ENCODE results near the gene PLCL1.

Gene PLCL1

DNA sequence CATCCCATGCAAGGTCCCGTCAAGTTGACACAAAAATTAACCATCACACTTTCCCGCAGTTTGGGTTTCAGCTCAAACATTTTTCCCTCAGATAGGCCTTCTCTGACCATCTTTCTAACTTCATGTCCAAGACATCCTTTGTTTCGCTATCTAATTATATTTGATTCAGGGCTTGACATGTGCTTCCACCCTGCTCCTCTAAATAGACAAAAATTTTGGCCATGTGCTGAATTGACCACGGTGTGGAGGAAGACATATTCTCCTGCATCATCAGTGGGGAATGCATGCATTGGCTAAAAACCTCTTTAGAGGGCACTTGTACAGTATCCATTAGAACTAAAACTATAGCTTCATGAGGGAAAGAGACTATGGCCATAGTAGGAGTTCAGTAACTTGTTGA is 81.2 kb downstream of the PLCL1 start:
- DNase-seq (ENCODE audit: low read depth in 2 of 2) = no peak

DNA sequence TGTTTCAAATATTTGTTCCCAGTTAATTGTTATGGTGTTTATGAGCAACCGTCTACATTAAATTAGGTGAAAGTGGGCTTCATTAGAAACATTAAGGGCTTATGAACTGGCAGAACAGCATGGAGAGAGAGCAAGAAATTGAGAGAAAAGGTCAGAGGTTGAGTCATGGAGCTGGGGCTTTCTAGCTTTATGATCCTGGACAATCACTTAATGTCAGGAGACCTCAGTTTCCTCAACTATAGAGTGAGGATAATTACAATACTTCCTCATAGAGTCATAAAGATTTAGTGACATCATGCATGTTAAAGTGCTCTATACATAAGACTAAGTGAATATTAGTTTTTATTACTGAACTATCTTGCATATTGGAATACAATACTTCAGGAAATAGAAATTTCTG is 83.9 kb downstream of the PLCL1 start:
- no peak for DNase-seq (ENCODE audit: low read depth in 2 of 2)

DNA sequence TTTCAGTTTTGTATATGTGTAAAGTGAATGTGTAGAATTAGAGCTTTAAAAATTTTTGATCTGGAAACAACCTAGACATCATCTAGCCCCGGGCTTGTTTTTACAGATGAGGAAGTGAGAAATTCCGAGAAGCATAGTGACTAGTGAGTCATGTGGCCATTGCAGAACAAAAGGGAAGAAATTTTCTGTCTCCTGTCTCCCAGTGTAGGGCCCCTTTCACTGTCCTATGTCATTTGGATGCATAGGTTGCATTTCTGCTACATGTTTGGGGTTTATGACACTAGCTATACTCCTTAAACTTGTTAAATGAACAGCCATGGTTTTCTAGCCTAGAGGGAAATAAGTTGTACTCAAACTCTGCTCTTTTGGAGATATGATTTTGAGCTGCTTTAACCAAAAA is 84.6 kb downstream of the PLCL1 start:
- DNase-seq (ENCODE audit: low read depth in 2 of 2) = no peak

DNA sequence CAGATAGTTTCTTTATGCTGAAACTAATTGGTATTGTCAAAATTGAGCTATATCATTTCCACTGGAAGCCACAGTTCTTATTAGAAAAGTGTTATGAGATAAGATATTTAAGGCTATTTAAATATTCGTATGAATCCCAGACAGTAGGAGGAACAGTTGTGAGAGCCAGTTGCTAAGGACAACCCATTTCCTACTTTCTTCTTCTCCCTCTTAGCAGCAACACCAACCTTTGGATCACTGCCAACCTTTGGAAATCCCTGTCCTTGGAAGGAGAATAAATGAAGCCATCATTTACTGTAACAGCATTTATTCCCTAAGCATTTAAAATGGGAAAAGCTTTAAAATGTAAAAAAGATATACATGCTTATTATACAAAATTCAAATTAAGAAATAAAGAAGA is 85.8 kb downstream of the PLCL1 start:
- DNase-seq (ENCODE audit: low read depth in 2 of 2) = no peak

DNA sequence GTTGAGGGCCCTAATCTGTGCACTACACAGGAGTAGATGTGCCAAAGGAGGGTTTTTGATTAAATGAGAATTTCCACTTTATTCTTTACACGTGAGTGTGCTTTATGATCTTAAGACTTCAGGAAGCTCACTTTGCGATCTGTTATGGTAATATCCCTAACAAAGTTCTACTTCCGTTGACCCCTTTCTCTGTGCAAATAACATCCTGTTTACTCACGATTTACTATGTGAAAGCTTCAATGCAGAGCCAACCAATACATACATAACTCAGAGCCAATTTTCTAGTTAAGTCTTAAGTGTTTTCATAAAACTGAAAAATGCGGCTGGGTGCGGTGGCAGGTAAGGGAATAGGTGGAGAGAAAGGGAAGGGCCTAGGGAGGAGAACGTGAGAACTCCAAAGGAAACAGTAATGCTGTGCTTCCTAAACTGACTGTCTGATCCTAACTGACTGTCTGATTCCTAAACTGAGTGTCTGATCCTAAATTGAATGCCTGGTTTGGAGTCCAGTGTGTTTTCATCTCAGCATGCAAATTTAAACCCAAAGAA is 87.6 kb downstream of the PLCL1 start:
- no peak for DNase-seq (ENCODE audit: low read depth in 2 of 2)

DNA sequence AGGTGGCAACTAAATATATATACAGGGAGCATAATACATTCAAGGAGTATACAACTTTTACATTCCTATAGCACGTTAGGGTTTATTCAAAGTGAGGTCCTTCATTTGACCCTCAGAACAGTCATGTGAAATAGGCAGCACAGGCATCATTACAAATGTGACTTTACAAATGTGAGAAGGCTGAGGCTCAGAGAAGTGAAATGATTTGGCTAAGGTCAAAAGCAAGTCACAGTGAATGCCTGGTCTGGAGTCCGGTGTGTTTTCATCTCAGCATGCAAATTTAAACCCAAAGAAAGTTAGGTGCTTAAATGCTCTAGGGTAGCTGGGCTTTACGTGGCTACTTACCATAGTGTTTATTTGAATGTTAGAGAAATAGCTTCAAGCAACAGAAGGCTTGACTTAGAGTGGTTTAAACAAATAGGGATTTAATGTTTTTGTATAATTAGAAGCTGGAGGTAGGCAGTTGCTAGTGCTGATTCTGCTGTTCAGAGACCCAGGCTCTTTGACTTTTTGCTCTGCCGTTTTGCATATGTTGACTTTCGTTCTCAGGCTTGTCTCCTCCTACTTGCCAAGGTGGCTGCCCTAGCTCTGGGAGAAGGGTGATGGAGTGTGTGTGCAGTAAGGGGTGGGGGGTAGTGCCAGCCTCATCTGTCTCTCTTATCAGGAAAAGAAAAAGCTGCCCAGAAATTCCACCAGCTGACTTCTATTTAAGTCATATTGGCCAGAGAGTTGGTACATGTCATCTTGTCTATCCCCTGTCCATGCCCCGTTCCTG is 89.2 kb downstream of the PLCL1 start:
- DNase-seq (ENCODE audit: low read depth in 2 of 2) = no peak

DNA sequence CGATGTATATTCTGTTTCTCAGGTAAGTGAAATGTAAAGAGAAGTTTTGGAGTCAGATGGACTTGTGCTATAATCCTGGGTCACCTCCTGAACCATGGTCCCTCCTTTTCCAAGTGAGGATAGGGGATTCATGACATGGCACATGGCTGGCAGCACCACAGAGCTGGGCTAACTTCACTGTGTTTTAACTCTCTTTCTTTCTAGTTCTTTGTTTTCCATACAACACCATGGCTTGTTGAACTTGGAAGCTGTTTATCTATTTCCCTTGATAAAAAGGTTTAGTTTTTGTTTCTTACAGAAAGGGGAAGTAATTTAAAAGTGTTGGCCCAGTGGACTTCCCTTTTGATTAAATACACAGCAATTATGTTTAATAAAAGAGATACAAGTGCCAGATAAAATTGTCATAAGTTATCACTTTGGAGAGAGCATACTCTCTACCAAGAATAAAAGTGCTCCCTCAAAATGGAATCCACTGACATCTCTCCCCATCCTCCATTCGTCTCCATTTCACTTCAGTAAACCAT is 90.4 kb downstream of the PLCL1 start:
- no peak for DNase-seq (ENCODE audit: low read depth in 2 of 2)

DNA sequence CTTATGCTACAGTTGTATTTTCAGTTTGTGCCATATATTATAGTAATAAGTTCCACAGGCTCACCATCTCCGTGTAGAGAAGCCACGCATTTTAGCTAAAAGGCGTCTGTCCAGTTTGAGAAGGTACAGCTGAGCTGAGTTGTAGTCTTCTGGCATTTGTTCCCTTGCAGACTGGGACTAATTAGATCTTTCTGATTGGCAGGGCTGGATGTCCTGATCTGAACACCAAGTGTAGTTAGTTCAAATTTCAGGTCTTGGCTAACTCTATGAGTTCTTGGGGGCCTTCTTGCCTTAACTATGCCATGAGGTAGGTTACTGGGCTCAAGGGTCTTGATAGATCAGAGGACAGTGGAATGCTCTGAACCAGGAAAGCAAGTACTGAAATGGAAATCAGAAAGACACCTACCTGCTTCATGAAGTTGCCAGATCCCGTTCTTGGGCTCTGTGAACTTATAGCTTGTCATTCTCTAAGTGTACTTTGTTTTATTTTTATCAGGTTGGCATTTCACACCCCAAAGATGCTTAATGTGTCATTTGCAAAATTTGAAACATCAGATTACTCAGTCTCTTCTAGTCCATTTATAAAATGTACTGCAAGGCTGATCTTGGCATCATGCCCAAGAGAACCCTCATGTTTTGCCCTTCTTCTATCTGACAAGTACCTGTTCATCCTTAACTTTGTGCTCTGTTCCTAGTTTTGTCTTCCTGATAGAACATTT is 93.7 kb downstream of the PLCL1 start:
- DNase-seq (ENCODE audit: low read depth in 2 of 2) = no peak

DNA sequence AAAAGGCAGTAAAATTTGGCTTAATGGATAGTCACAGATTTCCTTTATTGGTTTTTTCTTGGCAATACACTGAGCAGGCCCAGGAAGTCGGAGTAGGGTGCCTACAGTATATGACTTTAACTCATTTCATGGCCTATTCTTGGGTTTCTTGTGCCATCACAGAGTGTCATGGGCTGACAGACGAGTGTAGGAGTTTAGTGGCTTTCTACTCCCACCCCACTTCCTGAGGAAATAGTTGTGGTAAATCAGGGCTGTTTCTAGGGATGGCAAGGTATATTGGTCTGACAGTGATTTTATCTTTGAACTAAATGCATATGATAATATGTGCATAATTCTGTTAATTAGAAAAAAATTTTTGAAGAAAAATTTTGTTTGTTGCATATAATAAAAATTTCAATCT is 100.1 kb downstream of the PLCL1 start:
- DNase-seq (ENCODE audit: low read depth in 2 of 2) = no peak

DNA sequence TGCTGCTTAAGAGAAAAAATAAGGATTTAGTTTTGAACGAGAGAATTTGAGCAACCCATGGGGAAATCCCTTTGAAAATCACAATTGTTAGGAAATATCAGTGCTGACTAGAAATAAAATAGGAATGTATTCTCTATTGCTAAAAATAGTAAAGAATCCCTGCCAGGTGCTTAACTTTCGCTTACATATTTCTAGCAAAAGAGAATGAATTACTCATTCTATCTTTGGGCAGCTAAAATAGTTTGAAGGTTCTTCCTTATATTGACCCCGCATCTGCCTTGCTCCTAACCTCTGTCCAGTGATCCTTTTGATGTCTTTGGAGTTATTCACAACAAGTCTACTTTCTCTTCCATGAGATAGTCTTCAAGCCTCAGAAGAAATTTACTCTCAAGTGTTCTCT is 103.8 kb downstream of the PLCL1 start:
- no peak for DNase-seq (ENCODE audit: low read depth in 2 of 2)

DNA sequence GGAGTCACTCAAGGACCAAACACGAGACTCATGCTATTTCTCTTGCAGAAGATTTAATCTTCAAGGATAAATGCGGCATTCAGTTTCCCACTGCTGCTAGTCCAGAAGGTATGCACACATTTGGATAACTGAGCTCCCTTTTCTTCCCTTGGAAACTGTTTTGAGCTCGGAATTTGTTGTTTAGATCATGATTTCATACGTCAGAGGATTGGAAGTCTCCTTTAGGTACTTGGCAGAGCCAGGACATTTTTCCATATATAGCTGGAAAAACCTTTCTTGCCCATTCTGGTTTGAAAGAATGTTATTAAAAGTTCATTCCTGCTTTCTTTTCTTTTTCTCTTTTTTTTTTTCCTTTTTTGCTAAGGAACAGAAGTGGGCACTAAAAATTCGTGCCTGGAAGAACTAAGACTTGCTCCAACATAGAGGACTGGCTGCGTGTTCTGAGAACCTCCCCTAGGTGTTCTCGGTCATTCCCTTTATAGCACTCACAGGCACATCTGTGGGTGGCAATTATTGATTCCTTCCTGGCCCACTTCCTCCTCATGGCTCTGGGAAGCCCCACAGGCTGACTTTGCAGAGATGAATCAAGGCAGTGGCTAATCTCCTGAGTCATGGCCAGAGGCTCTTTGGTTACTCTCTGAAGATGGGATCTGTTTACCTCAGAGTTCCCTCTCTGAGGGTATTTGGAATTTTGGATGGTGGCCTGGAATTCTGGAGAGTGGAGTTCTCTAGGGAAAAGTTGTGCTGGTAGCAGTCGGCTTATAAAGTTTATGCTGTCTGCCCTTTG is 104.8 kb downstream of the PLCL1 start:
- no peak for DNase-seq (ENCODE audit: low read depth in 2 of 2)

DNA sequence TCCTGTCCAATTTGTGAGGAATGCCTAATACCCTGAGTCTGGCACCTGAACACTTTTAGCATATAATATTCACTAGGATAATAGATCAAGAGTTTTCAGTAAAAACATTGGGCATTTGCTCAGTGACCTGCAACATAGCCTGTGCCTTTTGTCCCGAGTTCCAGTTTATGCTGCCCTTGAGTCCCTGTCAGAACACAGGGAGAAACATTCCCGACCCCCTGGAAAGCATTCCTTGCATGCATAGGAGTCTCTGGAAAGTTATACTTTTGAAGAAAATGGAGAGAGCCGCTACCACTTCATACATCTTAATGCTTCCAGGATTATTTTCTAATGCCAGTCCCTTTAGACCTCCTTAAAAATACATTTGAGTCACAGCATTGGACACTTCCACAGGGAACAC is 107.3 kb downstream of the PLCL1 start:
- DNase-seq (ENCODE audit: low read depth in 2 of 2) = no peak

DNA sequence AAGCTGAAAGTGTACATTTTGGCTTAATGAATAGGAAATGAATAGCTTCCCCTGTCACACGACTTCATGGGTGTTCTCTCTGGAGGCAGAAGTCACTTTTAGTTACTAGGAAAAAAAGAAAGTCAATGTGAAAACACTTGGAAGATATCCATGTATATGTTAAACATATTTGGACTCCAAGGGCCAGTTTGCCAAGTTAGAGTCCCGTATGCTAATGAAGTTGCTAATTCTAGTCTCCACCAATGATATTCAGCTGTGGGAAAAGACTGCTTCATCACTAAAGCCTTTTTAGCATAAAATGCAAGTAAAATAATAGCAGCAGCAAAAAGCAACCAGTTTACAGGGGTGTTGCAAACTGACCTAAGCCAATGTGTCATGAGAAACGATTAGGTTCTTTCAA is 108.7 kb downstream of the PLCL1 start:
- DNase-seq (ENCODE audit: low read depth in 2 of 2) = no peak

DNA sequence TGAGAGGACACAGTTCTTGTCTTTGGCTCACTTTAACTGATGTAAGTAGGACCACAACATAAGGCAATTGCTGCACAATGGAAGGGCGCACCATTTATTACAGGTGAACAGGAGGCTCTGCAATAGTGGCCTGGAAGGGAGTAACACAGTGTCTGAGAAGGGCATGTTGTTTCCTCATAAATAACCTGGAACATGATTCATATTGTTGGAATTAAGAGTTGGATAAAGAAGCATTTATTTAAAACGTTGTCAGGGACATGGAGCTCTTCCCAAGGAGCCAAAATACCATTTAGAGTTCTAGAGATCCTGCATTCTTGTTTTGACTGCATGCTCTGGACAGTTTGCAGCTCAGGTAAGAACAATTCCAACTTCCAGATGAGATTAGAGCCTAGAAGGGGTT is 110.4 kb downstream of the PLCL1 start:
- DNase-seq (ENCODE audit: low read depth in 2 of 2) = no peak

DNA sequence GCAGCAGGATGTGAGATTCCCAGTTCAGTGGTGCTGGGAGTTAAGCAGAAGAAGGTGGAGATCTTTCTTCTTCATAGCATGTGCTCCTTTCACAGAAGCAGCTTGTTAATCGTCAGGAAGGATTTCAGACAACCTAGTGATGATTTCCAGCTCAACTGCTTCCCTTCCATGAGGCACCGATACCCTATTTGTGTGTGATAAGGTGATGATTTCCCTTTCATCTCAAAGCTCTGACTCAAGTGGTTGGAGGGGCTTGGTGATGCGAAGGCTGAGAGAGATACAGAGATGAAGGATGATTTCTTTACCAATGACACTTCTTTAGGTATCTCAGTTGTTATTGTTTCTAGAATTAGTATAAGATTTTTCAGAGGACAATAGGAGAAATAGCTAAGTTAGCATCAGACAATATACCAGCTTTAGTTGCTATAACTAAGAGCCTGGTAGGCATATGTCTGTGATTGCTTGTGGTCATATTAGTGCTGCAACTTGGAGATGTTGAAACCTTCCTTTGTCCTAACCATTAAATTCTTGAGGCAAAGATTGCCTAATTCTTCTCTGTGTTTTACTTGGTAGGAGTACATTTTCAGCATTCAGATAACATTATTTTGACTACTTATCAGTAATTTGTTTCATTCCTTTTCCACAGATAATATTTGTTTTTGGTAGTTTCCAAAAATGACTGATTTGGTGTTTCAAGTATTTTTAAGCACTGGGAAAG is 111.3 kb downstream of the PLCL1 start:
- DNase-seq (ENCODE audit: low read depth in 2 of 2) = no peak

DNA sequence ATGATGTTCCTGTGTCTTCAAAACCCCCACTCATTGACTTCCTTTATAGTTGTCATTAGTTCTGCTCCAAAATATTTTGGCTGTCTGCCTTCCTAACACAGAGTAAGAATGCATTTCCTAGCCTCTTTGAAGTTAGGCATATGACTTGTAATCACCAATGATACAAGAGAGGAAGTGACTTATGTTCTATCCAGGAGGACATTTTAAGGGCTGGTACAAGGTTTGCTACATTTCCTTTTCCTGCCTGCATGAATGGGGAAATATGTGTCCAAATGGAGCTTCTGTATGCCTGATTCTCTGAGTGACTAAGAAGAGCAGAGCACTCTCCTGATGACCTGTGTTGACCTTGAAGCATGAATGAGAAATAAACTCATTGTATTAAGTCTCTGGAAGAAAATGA is 115.1 kb downstream of the PLCL1 start:
- DNase-seq (ENCODE audit: low read depth in 2 of 2) = no peak

DNA sequence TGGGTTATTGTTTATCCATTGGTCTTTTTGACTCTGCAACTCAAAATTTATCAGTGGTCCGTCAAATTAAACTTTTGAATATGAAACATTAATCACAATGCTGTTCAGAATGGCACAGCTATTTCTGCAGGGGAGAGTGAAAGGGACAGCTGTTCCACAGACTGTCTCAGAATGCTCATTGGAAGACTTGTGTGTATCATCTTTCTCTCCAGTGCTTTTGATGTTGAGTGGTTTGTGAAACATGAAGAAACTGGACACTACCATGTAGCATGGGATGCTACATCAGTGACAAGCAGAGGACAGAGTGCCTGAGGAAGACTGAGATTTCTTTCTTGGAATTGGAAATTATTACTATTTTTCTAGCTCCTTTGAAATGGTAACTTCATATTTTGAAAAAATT is 115.7 kb downstream of the PLCL1 start:
- DNase-seq (ENCODE audit: low read depth in 2 of 2) = no peak

DNA sequence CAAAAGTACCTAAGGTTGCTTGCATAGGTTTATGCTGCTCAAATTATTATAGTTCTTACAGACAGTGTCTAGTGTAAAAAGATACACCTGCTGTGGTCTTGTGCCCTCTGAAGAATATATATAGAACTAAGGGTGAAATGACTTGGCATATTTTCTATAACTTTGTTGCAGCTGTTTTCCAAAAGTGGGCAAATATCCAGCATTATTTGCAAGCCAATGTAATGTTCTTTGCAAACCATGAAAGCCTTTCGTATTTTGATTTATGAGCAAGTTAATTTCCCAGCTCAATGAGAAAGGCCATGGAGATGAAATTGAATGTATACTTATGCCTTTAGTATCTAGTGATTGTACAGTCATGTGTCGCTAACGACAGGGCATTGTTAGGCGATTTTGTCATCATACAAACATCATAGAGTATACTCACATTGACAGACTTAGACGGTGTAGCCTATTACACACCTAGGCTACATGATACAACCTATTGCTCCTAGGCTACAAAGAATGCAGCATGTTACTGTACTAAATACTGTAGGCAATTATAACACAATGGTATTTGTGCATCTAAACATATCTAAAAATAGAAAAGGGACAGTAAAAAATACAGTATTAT is 116.3 kb downstream of the PLCL1 start:
- no peak for DNase-seq (ENCODE audit: low read depth in 2 of 2)

DNA sequence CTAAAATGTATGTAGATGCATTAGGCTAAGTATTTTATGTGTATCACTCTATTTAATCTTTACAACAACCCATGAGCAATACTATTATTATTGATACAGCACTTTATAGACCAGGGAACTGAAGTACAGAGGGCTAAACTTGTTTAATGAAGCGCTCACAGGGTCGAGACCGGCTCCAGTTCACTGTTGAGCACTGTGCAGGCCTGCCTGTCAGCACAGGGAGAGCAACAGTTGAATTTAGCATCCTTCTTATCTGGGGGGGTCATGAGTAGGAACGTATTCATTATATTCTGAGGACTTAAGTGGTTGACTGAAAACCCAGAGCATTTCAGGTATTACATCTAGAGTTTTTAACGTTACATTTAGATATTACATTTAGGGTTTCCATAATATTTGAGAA is 120.1 kb downstream of the PLCL1 start:
- DNase-seq (ENCODE audit: low read depth in 2 of 2) = no peak

DNA sequence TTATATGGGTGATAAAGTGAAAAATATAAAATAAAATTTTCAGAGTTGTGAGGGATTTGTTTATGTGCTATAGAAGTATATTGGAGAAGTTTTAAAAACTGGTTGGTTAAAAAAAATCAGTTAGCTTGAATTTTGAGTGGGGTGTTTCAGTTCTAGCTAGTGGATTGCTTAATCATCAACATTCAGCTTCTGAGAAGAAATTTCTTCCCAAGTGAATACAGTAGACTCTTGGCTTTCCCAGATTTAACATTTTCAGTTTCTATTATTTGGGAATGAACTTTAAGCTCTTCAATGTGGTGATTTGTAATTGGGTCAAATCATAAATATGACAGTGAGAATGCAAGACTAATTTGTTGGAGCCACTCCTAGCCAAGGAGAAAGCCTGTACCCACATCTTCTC is 120.8 kb downstream of the PLCL1 start:
- DNase-seq (ENCODE audit: low read depth in 2 of 2) = no peak

DNA sequence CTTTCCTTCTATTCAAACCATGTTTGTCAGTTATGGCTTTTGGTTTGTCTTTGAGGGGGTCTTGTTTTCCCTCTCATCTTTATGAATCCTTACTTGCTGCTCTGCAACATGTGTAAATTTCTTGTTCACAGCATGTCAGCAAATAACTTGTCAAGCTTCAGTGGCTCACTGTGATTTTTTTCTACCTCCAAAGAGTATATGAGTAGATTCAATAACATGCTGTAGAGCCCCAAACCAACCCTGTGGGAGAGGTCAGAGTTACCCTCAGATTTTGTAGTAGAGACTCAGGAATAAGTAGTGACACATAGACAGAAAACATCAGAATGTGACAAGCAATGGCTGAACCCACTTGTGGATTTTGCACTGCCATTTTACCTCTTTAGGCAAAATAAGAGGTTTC is 121.6 kb downstream of the PLCL1 start:
- no peak for DNase-seq (ENCODE audit: low read depth in 2 of 2)

All from stimulated activated CD8-positive, alpha-beta memory T cell treated with anti-CD3 and anti-CD28 coated beads, Interleukin-7, amount 100 ng/mL, for 1 hour (primary cell).